HEK293T (cell line): ENCODE data around the gene ACP3.
"Not testable (repeated sequence)": the region's sequence is repeated elsewhere in the genome, so short reads cannot be mapped to it uniquely, and the experiment has no call there.

ENCODE experiments used
- CTCF ChIA-PET: fragments of 350-600 bp; formaldehyde crosslinking; extraction: SDS; loops from one replicate; lab custom pipeline; 2021; ENCODE audit warnings: antibody characterized with exemption, inconsistent platforms; lab: Yijun Ruan, JAX
- POLR2A ChIA-PET: fragments of 350-600 bp; formaldehyde crosslinking; extraction: SDS; loops from one replicate; lab custom pipeline; 2020; ENCODE audit warnings: antibody characterized with exemption, inconsistent platforms; lab: Yijun Ruan, JAX
- DNase-seq: peaks from one replicate; pipeline ENCODE4 v3.0.0; 2012; ENCODE audit warnings: mixed read lengths; ENCODE audit errors: extremely low spot score
- ARNT ChIP-seq: fragments of 450-650 bp; IDR thresholded peaks from 2 replicates; pipeline ENCODE4 v1.6.1; 2017; ENCODE audit warnings: mild to moderate bottlenecking
- BHLHE40 ChIP-seq: fragments of 450-650 bp; IDR thresholded peaks from 2 replicates; pipeline ENCODE4 v1.6.1; 2016; ENCODE audit warnings: mild to moderate bottlenecking, moderate library complexity, borderline replicate concordance
- CTBP1 ChIP-seq: fragments of 450-650 bp; IDR thresholded peaks from 2 replicates; pipeline ENCODE4 v1.6.1; 2016; ENCODE audit warnings: borderline replicate concordance
- ELF4 ChIP-seq: fragments of 450-650 bp; IDR thresholded peaks from 2 replicates; pipeline ENCODE4 v1.6.1; 2017; ENCODE audit warnings: antibody characterized with exemption
- FOXA1 ChIP-seq: fragments of 450-650 bp; IDR thresholded peaks from 2 replicates; pipeline ENCODE4 v1.6.1; 2016; ENCODE audit warnings: mild to moderate bottlenecking
- FOXK2 ChIP-seq: fragments of 450-650 bp; IDR thresholded peaks from 2 replicates; pipeline ENCODE4 v1.6.1; 2016; ENCODE audit warnings: mild to moderate bottlenecking
- FOXM1 ChIP-seq: fragments of 450-650 bp; IDR thresholded peaks from 2 replicates; pipeline ENCODE4 v1.6.1; 2017; ENCODE audit warnings: mild to moderate bottlenecking, borderline replicate concordance
- HDGF ChIP-seq: fragments of 450-650 bp; IDR thresholded peaks from 2 replicates; pipeline ENCODE4 v1.6.1; 2017; ENCODE audit warnings: antibody characterized with exemption, borderline replicate concordance
- L3MBTL2 ChIP-seq: fragments of 450-650 bp; conservative IDR thresholded peaks from 2 replicates; pipeline ENCODE4 v1.6.1; 2016; ENCODE audit warnings: mild to moderate bottlenecking
- LEF1 ChIP-seq: fragments of 450-650 bp; IDR thresholded peaks from 2 replicates; pipeline ENCODE4 v1.6.1; 2017; ENCODE audit warnings: mild to moderate bottlenecking, borderline replicate concordance
- NFRKB ChIP-seq: fragments of 450-650 bp; IDR thresholded peaks from 2 replicates; pipeline ENCODE4 v1.6.1; 2016; ENCODE audit warnings: mild to moderate bottlenecking, moderate library complexity
- PKNOX1 ChIP-seq: fragments of 450-650 bp; IDR thresholded peaks from 2 replicates; pipeline ENCODE4 v1.6.1; 2016
- SP1 ChIP-seq: fragments of 450-650 bp; IDR thresholded peaks from 2 replicates; pipeline ENCODE4 v1.6.1; 2017
- SUZ12 ChIP-seq: fragments of 450-650 bp; IDR thresholded peaks from 2 replicates; pipeline ENCODE4 v1.6.1; 2016; ENCODE audit warnings: mild to moderate bottlenecking
- TARDBP ChIP-seq: fragments of 450-650 bp; IDR thresholded peaks from 2 replicates; pipeline ENCODE4 v1.6.1; 2016
- ZNF384 ChIP-seq: fragments of 450-650 bp; IDR thresholded peaks from 2 replicates; pipeline ENCODE4 v1.6.1; 2016

ACP3 gene

GRCh38 chr3:132396255-132396654, 79.0 kb downstream of the ACP3 start:
- TF ChIP-seq LEF1 = no peak
- TF ChIP-seq SUZ12 = no peak
- no peak for TF ChIP-seq ELF4
- TF ChIP-seq FOXM1 = no peak
- no peak for TF ChIP-seq L3MBTL2
- TF ChIP-seq ZNF384 = no peak
- TF ChIP-seq FOXK2 = no peak
- TF ChIP-seq CTBP1 = no peak
- TF ChIP-seq TARDBP = no peak
- TF ChIP-seq FOXA1 = no peak
- TF ChIP-seq BHLHE40 = no peak
- no peak for TF ChIP-seq ARNT
- no peak for TF ChIP-seq PKNOX1
- TF ChIP-seq NFRKB = no peak
- ChIA-PET CTCF (interaction anchor here (0.9 kb wide), 1 partner anchor 164 kb away, joined by 3 read pairs; no protein-coding TSS in a partner anchor), POLR2A (no interaction called here)
- no peak for DNase-seq

DNA sequence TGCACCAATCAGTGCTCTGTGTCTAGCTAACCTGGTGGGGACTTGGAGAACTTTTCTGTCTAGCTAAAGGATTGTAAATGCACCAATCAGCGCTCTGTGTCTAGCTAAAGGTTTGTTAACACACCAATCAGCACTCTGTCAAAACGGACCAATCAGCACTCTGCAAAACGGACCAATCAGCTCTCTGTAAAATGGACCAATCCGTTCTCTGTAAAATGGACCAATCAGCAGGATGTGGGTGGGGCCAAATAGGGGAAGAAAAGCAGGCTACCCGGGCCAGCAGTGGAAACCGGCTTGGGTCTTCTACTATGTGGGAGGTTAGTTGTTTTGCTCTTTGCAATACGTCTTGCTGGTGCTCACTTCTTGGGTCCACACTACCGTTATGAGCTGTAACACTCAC, 79.6 kb downstream of the ACP3 start:
- DNase-seq, POLR2A ChIA-PET: not testable (repeated sequence)
- CTCF ChIA-PET = interaction anchor here (0.9 kb wide), 1 partner anchor 165 kb away, joined by 3 read pairs; no protein-coding TSS in a partner anchor

DNA sequence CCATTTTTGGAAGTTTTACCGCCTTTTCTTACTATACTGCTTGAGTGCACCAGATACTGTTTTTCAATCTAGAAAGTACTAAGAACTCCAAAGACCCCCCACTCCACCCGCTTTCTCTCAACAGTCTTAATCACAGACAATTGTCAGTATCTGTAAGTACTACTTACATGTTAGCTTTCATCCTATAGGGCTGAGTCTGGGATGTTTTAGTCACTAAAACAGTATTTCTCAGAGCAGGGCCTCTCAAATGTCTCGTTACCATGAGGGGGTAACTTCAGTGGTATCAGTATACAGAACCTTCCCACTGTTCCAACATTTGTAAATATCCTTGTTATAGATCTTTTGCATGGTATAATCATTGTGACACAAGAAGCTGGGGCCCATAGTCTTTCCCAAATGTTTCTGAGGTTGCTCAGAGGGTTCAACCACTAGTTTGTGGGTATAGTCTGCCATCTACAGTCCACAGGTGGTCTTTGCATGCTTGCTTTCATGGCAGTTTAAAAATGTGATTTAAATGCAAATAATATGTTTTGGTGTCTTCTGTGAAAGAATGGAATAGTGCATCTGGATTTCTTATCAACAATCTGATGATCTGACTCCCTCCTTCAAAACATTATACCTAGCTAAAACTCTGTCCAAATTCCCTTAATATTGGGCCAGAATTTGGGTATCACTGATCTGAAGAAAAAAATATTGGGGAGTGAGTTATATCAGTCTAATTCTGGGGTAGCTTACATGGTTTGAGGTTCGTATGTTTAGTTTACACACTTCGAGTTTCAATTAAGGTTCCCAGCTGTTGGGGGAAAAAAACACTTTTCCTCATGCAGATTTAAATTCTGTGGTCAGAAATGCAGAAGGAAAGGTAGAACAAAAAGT, 82.1 kb downstream of the ACP3 start:
- CTCF ChIA-PET = interaction anchor here (0.8 to 2.2 kb wide), 6 partner anchors 46 to 142 kb away, joined by 3 to 11 read pairs (median 6); no protein-coding TSS in a partner anchor
- TF ChIP-seq CTBP1 (no peak), ARNT (no peak), NFRKB (no peak), SP1 (no peak), FOXM1 (no peak), FOXK2 (no peak), ELF4 (no peak)
- peak; percentile 66 for DNase-seq
- POLR2A ChIA-PET = interaction anchor here (0.8 to 1.2 kb wide), 2 partner anchors 46 to 49 kb away, joined by 3 read pairs; no protein-coding TSS in a partner anchor

- TF ChIP-seq FOXA1 (no peak), ARNT (no peak), HDGF (no peak), L3MBTL2 (no peak), NFRKB (no peak), BHLHE40 (no peak), FOXM1 (no peak), TARDBP (no peak), CTBP1 (no peak), PKNOX1 (no peak), FOXK2 (no peak), ELF4 (no peak), LEF1 (no peak)
- ChIA-PET POLR2A (no interaction called here), CTCF (no interaction called here)
- DNase-seq = no peak
These were observed 84.0 kb downstream of the ACP3 start for GRCh38 chr3:132401255-132401654.

DNA sequence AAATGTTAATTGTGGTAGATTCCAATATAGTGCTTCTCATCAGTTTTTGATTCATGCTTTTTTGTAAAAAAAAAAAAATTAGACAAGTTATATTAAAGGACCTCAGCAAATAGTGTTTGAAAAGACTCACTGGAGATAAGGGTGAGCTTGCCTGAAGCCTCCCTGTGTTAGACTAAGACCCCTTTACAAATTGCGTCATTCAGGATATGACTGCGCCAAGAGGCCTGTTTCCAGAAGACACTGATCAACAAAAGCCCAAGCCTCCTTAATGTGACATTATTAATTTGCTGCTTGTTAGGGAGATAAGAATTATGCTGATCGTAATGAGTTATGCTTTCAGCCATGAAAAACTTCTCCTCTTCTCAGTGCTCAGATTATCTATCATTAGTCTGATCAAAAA, 87.1 kb downstream of the ACP3 start:
- TF ChIP-seq FOXK2 = no peak
- TF ChIP-seq ELF4 = no peak
- no peak for TF ChIP-seq SUZ12
- no peak for TF ChIP-seq LEF1
- TF ChIP-seq L3MBTL2 = no peak
- TF ChIP-seq SP1 = no peak
- no peak for TF ChIP-seq HDGF
- TF ChIP-seq NFRKB = no peak
- TF ChIP-seq FOXM1 = no peak
- TF ChIP-seq TARDBP = no peak
- no peak for TF ChIP-seq ZNF384
- DNase-seq = no peak
- CTCF ChIA-PET = no interaction called here
- POLR2A ChIA-PET = no interaction called here

- no peak for DNase-seq
- TF ChIP-seq PKNOX1 (no peak), BHLHE40 (no peak), FOXM1 (no peak), NFRKB (no peak), SUZ12 (no peak)
- ChIA-PET POLR2A (interaction anchor here (2.5 kb wide), 1 partner anchor 12 kb away, joined by 13 read pairs; the partner anchor contains the start of gene DNAJC13), CTCF (interaction anchor here (1.1 kb wide), 1 partner anchor 148 kb away, joined by 3 read pairs; no protein-coding TSS in a partner anchor)
These were observed 88.0 kb downstream of the ACP3 start for GRCh38 chr3:132405188-132405587.
